ENCODE data around the gene PRDM16. TPM values are rescaled to one million over a fixed set of nuclear protein-coding genes. Genes with fewer than 3 reads are reported as not detected.

PRDM16 gene
- total RNA-seq, 2 experiments from 2014 or later = 0.18 to 0.21 TPM

DNA sequence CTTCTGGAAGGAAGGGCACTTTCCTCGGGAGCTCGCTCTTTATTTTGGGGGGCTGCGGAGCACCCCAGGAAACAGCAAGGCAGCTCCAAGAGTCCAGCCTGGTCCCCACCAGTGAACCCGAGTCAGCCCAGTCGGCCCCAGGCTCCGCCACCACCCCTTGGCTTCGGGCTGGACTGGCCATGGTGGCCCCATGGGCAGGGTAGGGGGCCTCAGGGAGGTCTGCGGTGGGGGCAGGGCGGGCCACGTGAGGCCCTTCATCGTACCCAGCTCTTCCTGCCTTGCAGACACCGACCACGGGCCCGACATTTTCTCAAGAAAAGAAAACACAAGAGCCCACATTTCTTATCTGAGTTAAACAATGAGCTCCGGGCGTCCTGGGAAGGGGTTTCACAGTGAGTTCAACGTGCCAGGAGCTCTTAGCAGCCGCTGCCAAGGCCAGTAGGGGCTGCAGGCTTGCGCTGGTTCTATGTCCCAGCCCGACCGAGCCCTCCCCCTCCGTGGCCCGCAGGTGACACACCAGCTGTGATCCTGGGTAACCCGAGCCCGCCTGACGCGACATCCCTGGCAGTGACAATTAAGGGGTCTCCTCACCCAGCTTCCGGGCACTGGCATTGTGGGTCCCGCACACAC lies 66.2 kb downstream of the PRDM16 start:
- no peak overlapping the region for H3K27ac Mint-ChIP-seq
- no peaks in the 10 kb centered on the region for H3K36me3 Mint-ChIP-seq (ENCODE audit: low read depth)
- ATAC-seq = no peak
- CTCF ChIA-PET = no interaction called here
- no peaks in the 10 kb centered on the region for H3K9me3 Mint-ChIP-seq (ENCODE audit: insufficient read depth)
- H3K4me3 Mint-ChIP-seq = no peak overlapping the region
- no peaks in the 10 kb centered on the region for H3K4me1 Mint-ChIP-seq (ENCODE audit: low read depth)
- DNase-seq = no peak
- no peaks in the 10 kb centered on the region for H3K27me3 Mint-ChIP-seq (ENCODE audit: low read depth)
- POLR2A ChIA-PET = no interaction called here

- Mint-ChIP-seq H3K27me3 (ENCODE audit: low read depth) (no peaks in the 10 kb centered on the region), H3K9me3 (ENCODE audit: insufficient read depth) (no peaks in the 10 kb centered on the region), H3K4me3 (no peak overlapping the region), H3K4me1 (ENCODE audit: low read depth) (no peaks in the 10 kb centered on the region), H3K27ac (no peak overlapping the region), H3K36me3 (ENCODE audit: low read depth) (no peaks in the 10 kb centered on the region)
- ChIA-PET POLR2A (no interaction called here), CTCF (no interaction called here)
- DNase-seq (no peak), ATAC-seq (no peak)
These were observed 66.9 kb downstream of the PRDM16 start for GRCh38 chr1:3135744-3136455.

GRCh38 chr1:3136532-3136931 lies 67.5 kb downstream of the PRDM16 start:
- no peak overlapping the region for H3K4me3 Mint-ChIP-seq
- no peak for ATAC-seq
- CTCF ChIA-PET = no interaction called here
- no peaks in the 10 kb centered on the region for H3K36me3 Mint-ChIP-seq (ENCODE audit: low read depth)
- POLR2A ChIA-PET = no interaction called here
- H3K4me1 Mint-ChIP-seq (ENCODE audit: low read depth) = no peaks in the 10 kb centered on the region
- no peaks in the 10 kb centered on the region for H3K9me3 Mint-ChIP-seq (ENCODE audit: insufficient read depth)
- no peak overlapping the region for H3K27ac Mint-ChIP-seq
- no peaks in the 10 kb centered on the region for H3K27me3 Mint-ChIP-seq (ENCODE audit: low read depth)
- no peak for DNase-seq

- Mint-ChIP-seq H3K27ac (no peak overlapping the region), H3K9me3 (ENCODE audit: insufficient read depth) (no peaks in the 10 kb centered on the region), H3K4me1 (ENCODE audit: low read depth) (peaks cover 3% of the 10 kb centered on the region), H3K36me3 (ENCODE audit: low read depth) (no peaks in the 10 kb centered on the region), H3K27me3 (ENCODE audit: low read depth) (no peaks in the 10 kb centered on the region), H3K4me3 (no peak overlapping the region)
- no peak for ATAC-seq
- CTCF ChIA-PET = no interaction called here
- DNase-seq = no peak
- POLR2A ChIA-PET = no interaction called here
These were observed 68.4 kb downstream of the PRDM16 start for GRCh38 chr1:3137111-3138100.

- Mint-ChIP-seq H3K4me3 (no peak overlapping the region), H3K27me3 (ENCODE audit: low read depth) (no peaks in the 10 kb centered on the region), H3K9me3 (ENCODE audit: insufficient read depth) (no peaks in the 10 kb centered on the region), H3K36me3 (ENCODE audit: low read depth) (no peaks in the 10 kb centered on the region), H3K27ac (no peak overlapping the region), H3K4me1 (ENCODE audit: low read depth) (peaks cover 3% of the 10 kb centered on the region)
- ATAC-seq = no peak
- POLR2A ChIA-PET = no interaction called here
- CTCF ChIA-PET = no interaction called here
- DNase-seq = no peak
These were observed 69.7 kb downstream of the PRDM16 start for GRCh38 chr1:3138623-3139151.

DNA sequence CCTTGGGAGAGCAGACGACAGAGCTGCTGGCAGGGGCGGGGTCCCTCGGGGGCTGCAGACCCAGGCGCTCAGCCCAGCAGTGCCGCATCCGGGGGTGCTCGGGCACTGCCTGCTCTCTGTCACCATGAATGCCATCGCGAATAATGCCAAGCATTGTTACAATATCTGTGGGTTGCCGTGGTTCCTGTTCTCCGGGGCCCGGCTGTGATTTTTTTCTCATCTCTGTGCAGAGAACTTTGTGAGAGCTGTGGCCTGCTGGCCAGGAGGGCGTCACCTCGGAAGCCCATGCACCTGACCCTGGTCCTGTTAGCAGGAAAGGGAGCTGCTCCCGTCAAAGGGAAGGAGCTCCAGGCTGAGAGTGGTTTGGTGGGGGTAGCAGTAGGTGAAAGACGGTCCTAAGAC lies 70.4 kb downstream of the PRDM16 start:
- H3K36me3 Mint-ChIP-seq (ENCODE audit: low read depth) = no peaks in the 10 kb centered on the region
- H3K27ac Mint-ChIP-seq = no peak overlapping the region
- H3K4me3 Mint-ChIP-seq = no peak overlapping the region
- ChIA-PET CTCF (no interaction called here), POLR2A (no interaction called here)
- no peaks in the 10 kb centered on the region for H3K27me3 Mint-ChIP-seq (ENCODE audit: low read depth)
- no peak for ATAC-seq
- no peak for DNase-seq
- no peaks in the 10 kb centered on the region for H3K9me3 Mint-ChIP-seq (ENCODE audit: insufficient read depth)
- peaks cover 3% of the 10 kb centered on the region for H3K4me1 Mint-ChIP-seq (ENCODE audit: low read depth)

DNA sequence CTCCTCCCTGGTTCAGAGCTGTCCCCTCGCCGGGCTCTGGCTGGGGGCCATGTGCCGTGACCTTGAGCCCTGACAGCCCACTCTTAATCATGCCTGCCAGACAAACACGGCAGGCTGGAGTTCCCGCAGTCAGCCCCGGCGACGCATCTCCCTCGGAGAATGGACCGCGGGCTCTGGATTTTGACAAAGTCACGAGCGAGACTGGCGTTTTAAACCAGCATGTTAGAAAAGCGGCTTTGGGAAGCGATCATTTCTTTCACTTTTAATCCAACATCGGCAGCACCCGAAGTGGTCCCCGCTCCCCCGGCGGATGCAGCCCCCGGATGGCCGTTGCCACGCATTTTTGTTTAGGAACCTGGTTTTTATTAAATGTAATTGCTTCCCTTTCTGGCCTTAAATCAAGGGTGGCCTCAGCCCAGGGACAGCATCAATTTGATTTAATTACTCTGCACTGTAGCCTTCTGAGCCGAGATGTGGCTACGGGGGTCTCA lies 70.9 kb downstream of the PRDM16 start:
- H3K27ac Mint-ChIP-seq = no peak overlapping the region
- H3K4me1 Mint-ChIP-seq (ENCODE audit: low read depth) = peaks cover 3% of the 10 kb centered on the region
- no peak for ATAC-seq
- no peak overlapping the region for H3K4me3 Mint-ChIP-seq
- DNase-seq = no peak
- no peaks in the 10 kb centered on the region for H3K9me3 Mint-ChIP-seq (ENCODE audit: insufficient read depth)
- CTCF ChIA-PET = no interaction called here
- H3K27me3 Mint-ChIP-seq (ENCODE audit: low read depth) = no peaks in the 10 kb centered on the region
- no peaks in the 10 kb centered on the region for H3K36me3 Mint-ChIP-seq (ENCODE audit: low read depth)
- POLR2A ChIA-PET = no interaction called here

DNA sequence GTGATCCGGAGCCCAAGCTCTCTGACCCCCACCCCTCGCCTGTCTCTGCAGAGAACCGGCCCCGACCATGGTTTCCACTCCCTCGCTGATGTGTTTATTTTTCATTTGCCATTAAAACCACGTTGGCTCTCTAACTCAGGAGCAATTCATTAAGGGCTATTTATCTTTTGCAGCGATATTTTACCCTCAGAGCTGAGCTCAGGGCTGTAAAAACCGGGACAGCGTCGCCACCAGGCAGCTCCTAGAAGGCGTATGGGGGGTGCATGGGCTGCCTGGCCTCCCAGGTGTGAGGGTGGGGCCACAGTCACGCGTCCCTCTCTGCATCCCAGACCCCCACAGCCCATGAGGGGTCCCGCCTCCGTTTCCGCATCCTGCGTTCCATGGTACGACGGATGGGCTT lies 71.4 kb downstream of the PRDM16 start:
- CTCF ChIA-PET = no interaction called here
- Mint-ChIP-seq H3K4me1 (ENCODE audit: low read depth) (peaks cover 3% of the 10 kb centered on the region), H3K9me3 (ENCODE audit: insufficient read depth) (no peaks in the 10 kb centered on the region), H3K4me3 (no peak overlapping the region), H3K27ac (no peak overlapping the region), H3K27me3 (ENCODE audit: low read depth) (no peaks in the 10 kb centered on the region), H3K36me3 (ENCODE audit: low read depth) (no peaks in the 10 kb centered on the region)
- ATAC-seq = no peak
- no peak for DNase-seq
- POLR2A ChIA-PET = no interaction called here

DNA sequence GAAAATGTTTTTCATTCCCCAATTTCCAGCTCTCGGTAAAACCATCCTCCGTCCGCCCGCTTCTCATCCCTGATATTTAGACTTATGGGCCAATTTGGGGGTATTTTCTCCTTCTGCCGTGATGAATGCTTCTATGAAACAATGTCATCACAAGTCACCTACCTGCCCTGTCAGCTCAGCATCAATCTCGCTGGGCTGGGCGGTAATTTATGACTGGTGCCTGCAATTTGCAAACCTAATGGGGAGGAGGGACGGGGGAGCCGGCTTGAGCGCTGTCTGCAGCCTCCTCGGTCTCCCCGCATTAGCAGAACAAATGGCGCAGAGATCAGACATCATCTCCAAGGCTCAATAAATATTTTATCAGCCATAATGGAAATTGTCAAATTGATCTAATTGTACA lies 72.1 kb downstream of the PRDM16 start:
- H3K4me3 Mint-ChIP-seq = no peak overlapping the region
- no peaks in the 10 kb centered on the region for H3K36me3 Mint-ChIP-seq (ENCODE audit: low read depth)

DNA sequence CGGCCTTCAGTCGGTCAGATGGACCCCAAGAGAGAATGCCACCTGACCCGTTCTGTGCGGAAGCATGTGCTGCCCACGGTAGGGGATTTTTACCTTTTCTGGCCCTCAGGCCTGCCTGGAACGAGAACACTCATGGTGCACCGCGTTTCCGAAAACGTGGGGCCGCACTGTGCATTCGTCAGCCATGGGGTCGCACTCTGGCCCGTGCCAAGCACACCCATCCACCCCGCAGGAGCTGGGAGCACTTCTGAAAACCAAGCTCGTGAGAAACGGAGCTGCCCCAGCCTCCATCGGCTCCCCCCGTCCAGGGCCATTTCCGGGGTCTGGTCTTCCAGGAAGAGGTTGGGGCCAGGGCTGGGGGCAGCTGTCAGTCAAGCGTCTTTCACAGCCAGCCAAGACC lies 72.8 kb downstream of the PRDM16 start:
- POLR2A ChIA-PET = no interaction called here
- Mint-ChIP-seq H3K27me3 (ENCODE audit: low read depth) (no peaks in the 10 kb centered on the region), H3K27ac (no peak overlapping the region), H3K4me3 (no peak overlapping the region), H3K4me1 (ENCODE audit: low read depth) (peaks cover 3% of the 10 kb centered on the region), H3K9me3 (ENCODE audit: insufficient read depth) (no peaks in the 10 kb centered on the region), H3K36me3 (ENCODE audit: low read depth) (no peaks in the 10 kb centered on the region)
- CTCF ChIA-PET = no interaction called here
- no peak for ATAC-seq
- DNase-seq = no peak

More for the DNA sequence above, 72.1 kb downstream of the PRDM16 start:
- no peaks in the 10 kb centered on the region for H3K9me3 Mint-ChIP-seq (ENCODE audit: insufficient read depth)
- POLR2A ChIA-PET = no interaction called here
- DNase-seq = no peak
- ATAC-seq = no peak
- peaks cover 3% of the 10 kb centered on the region for H3K4me1 Mint-ChIP-seq (ENCODE audit: low read depth)
- H3K27ac Mint-ChIP-seq = no peak overlapping the region
- no peaks in the 10 kb centered on the region for H3K27me3 Mint-ChIP-seq (ENCODE audit: low read depth)
- CTCF ChIA-PET = no interaction called here

DNA sequence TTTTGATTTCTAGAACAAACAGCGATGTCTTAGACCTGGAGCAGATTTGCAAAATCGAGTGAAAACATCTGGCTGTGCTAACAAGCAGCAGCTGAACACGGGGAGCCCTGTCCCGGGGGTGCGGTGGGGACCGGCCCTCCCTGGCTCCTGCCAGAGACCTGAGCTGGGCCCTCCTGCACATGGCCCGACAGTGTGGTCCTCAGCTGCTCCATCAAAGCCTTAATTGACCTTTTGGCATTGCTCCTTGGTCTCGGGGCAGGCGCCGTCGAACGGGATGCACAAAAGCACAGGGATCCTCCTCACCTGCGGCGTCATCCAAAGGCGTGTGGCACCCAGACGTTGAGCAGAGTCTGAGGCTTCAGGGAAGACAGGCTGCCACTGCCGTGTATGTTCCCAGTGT lies 73.2 kb downstream of the PRDM16 start:
- POLR2A ChIA-PET = no interaction called here
- CTCF ChIA-PET = no interaction called here
- H3K4me1 Mint-ChIP-seq (ENCODE audit: low read depth) = peaks cover 3% of the 10 kb centered on the region
- no peaks in the 10 kb centered on the region for H3K36me3 Mint-ChIP-seq (ENCODE audit: low read depth)
- H3K9me3 Mint-ChIP-seq (ENCODE audit: insufficient read depth) = no peaks in the 10 kb centered on the region
- no peak overlapping the region for H3K27ac Mint-ChIP-seq
- no peak for ATAC-seq
- no peaks in the 10 kb centered on the region for H3K27me3 Mint-ChIP-seq (ENCODE audit: low read depth)
- DNase-seq = no peak
- no peak overlapping the region for H3K4me3 Mint-ChIP-seq

- Mint-ChIP-seq H3K4me1 (ENCODE audit: low read depth) (peaks cover 3% of the 10 kb centered on the region), H3K27me3 (ENCODE audit: low read depth) (no peaks in the 10 kb centered on the region), H3K27ac (no peak overlapping the region), H3K9me3 (ENCODE audit: insufficient read depth) (no peaks in the 10 kb centered on the region), H3K4me3 (no peak overlapping the region), H3K36me3 (ENCODE audit: low read depth) (no peaks in the 10 kb centered on the region)
- ATAC-seq (no peak), DNase-seq (no peak)
- ChIA-PET POLR2A (no interaction called here), CTCF (no interaction called here)
These were observed 73.7 kb downstream of the PRDM16 start for GRCh38 chr1:3142751-3143150.

Measured in activated CD8-positive, alpha-beta T cell treated with anti-CD3 and anti-CD28 coated beads, Interleukin-2, amount 10 ng/mL, durations not matched to agents 7 days and 5 days (primary cell).